ENCODE measurements around the gene SYNPO.

Gene SYNPO

DNA sequence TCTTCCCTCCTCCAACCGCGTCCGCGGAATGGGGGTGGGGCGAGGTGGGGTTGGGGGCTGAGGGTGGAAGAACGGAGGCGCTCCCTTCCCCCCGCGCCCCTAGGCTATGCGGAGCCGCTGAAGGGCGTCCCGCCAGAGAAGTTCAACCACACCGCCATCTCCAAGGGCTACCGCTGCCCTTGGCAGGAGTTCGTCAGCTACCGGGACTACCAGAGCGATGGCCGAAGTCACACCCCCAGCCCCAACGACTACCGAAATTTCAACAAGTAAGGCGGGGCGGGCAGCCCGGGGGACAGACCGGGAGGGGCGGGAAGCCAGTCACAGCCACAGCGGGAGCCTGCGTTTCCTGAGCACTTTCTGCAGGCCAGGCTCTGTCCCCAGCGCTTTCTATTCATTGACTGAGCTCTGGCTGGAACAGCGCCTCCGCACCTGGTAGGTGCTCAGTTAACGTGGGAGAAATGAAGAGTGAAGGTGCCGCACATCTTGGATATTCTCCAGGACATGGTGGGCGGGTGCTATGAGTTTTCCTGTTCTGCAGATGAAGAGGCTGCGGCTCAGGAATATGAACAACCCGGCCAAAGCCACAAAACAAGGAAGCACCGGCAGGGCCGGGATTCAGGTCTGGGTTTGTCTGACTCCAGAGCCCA, 31.9 kb downstream of the SYNPO start:
- H3K4me3 ChIP-seq (ENCODE audit: low read length), result peak overlapping the region; percentile 26
- peak; percentile 91 for DNase-seq (ENCODE audit: low read depth)
- TF ChIP-seq, protein P1, sequence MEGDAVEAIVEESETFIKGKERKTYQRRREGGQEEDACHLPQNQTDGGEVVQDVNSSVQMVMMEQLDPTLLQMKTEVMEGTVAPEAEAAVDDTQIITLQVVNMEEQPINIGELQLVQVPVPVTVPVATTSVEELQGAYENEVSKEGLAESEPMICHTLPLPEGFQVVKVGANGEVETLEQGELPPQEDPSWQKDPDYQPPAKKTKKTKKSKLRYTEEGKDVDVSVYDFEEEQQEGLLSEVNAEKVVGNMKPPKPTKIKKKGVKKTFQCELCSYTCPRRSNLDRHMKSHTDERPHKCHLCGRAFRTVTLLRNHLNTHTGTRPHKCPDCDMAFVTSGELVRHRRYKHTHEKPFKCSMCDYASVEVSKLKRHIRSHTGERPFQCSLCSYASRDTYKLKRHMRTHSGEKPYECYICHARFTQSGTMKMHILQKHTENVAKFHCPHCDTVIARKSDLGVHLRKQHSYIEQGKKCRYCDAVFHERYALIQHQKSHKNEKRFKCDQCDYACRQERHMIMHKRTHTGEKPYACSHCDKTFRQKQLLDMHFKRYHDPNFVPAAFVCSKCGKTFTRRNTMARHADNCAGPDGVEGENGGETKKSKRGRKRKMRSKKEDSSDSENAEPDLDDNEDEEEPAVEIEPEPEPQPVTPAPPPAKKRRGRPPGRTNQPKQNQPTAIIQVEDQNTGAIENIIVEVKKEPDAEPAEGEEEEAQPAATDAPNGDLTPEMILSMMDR (IDR thresholded peaks at IDR 0.05; ENCODE audit: insufficient read depth, low read depth, low read length, missing control alignments), result no peak

DNA sequence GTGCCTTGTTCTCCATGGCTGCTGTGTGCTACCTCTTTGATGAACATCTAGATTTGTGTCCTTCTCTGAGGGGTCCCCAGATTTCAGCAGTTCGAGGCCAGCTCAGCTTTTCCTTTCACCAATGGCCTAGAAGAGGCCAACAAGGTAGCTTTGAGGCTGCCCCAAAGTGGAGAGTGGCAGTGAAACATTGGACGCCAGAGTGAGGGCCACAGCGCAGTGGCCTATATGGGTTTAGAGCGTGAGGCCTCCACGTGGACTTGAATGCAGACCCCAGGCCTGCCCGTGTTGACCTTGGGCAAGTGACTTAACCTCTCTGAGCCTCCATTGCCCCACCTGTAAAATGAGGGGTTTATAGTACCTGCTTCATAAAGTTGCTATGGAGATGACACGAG, 32.4 kb downstream of the SYNPO start:
- no peak overlapping the region for H3K4me3 ChIP-seq (ENCODE audit: low read length)
- no peak for DNase-seq (ENCODE audit: low read depth)
- TF ChIP-seq, protein P1 (IDR thresholded peaks at IDR 0.05; ENCODE audit: insufficient read depth, low read depth, low read length, missing control alignments), result no peak

DNA sequence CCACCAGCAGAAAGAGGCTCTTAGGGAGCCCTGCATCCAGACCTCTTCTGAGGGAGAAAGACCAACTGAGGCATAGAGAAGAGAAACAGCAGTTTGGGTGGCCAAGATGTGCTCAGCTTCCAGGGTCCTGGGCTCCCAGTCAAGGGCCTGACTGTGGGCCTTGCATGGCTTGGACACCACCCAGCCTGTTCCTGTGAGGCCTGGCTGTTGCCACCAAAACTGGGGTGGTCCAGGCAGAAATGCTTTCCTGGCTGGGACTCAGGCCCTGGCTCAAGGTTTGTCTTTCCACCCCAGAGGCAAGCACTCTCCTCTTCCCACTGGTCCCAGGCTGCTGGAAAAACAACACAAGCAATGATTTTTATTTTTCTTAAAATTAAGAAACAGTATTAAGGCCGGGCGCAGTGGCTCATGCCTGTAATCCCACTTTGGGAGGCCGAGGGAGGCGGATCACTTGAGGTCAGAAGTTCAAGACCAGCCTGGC, 33.9 kb downstream of the SYNPO start:
- TF ChIP-seq, protein P1 (IDR thresholded peaks at IDR 0.05; ENCODE audit: insufficient read depth, low read depth, low read length, missing control alignments), result no peak
- H3K4me3 ChIP-seq (ENCODE audit: low read length), result no peak overlapping the region
- DNase-seq (ENCODE audit: low read depth), result no peak

DNA sequence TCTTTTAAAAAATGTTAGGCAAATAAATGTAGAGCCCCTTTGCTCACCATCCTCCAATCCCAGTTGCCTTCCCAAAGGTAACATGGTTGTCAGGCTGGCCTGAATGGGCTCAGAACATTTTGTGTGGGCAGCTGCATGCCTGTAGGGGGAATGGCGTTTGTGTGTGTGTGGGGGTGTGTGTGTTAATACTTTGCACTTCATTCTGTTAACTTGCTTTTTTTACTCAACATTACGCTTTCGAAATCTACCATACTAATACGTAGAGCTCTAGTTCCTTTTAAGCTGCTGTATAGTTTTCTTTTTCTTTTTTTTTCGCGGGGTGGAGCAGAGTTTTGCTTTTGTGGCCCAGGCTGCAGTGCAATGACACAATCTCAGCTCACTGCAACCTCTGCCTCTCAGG, 34.6 kb downstream of the SYNPO start:
- no peak for DNase-seq (ENCODE audit: low read depth)
- H3K4me3 ChIP-seq (ENCODE audit: low read length), result no peak overlapping the region
- TF ChIP-seq, protein P1 (IDR thresholded peaks at IDR 0.05; ENCODE audit: insufficient read depth, low read depth, low read length, missing control alignments), result no peak

DNA sequence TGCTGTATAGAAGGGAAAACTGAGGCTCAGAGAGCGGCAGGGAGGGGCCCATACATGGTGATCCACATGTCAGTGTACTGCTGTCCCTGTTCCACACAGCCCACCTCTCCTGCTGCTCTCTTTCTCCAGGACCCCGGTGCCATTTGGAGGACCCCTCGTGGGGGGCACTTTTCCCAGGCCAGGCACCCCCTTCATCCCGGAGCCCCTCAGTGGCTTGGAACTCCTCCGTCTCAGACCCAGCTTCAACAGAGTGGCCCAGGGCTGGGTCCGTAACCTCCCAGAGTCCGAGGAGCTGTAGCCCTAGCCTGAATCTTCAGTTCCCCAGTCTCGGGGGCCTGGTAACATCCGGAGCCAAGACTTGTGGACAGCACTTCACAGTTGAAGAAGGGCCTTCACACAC, 36.1 kb downstream of the SYNPO start:
- no peak overlapping the region for H3K4me3 ChIP-seq (ENCODE audit: low read length)
- TF ChIP-seq, protein P1 (IDR thresholded peaks at IDR 0.05; ENCODE audit: insufficient read depth, low read depth, low read length, missing control alignments), result no peak
- no peak for DNase-seq (ENCODE audit: low read depth)

DNA sequence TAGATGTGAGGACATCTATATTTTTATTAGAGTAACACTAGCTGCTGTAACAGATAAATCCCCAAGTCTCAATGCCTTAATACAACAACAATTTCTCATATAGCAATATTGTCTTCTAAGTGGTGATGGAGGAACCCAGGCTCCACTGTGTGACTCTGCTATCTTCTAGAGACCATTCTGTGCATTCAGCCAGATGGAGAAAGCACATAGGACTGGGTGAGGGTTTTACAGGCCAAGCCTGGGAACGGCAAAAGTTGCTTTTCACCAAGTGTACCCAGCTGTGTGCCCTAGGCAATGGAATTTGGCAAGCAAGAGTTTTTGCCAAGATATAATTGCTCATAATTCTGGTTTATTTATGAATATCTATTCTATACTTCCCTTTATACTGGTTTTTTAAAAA, 48.7 kb downstream of the SYNPO start:
- TF ChIP-seq, protein P1 (IDR thresholded peaks at IDR 0.05; ENCODE audit: insufficient read depth, low read depth, low read length, missing control alignments), result no peak
- no peak overlapping the region for H3K4me3 ChIP-seq (ENCODE audit: low read length)
- DNase-seq (ENCODE audit: low read depth), result no peak

DNA sequence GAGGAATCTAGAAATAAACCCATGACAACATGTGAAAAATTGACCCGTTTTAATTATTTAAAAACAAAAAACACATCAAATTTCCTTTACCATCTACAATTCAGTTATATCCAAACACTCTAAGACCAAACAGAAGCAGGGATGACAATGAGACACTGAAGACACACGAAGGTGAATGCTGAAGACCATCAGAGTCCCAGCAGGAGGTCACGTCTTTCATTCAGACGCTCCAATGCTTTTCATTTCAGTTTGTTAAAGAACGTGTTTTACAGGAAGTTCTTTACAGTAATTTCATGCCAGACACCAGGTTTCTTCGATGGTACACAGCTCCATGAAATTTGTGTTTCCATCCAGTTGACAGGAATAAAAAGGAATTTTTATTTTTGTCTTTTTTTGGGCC, 50.3 kb downstream of the SYNPO start:
- no peak for DNase-seq (ENCODE audit: low read depth)
- TF ChIP-seq, protein P1 (IDR thresholded peaks at IDR 0.05; ENCODE audit: insufficient read depth, low read depth, low read length, missing control alignments), result no peak
- no peak overlapping the region for H3K4me3 ChIP-seq (ENCODE audit: low read length)

All from epithelial cell of esophagus (primary cell).